Activated T-cell treated with anti-CD3 and anti-CD28 coated beads for 24 hours (primary cell): ENCODE results near the gene CD44.

ENCODE experiments used
- DNase-seq: peaks from one replicate; pipeline ENCODE4 v3.0.0-alpha.2; 2020; ENCODE audit warnings: low read depth

The CD44 gene

DNA sequence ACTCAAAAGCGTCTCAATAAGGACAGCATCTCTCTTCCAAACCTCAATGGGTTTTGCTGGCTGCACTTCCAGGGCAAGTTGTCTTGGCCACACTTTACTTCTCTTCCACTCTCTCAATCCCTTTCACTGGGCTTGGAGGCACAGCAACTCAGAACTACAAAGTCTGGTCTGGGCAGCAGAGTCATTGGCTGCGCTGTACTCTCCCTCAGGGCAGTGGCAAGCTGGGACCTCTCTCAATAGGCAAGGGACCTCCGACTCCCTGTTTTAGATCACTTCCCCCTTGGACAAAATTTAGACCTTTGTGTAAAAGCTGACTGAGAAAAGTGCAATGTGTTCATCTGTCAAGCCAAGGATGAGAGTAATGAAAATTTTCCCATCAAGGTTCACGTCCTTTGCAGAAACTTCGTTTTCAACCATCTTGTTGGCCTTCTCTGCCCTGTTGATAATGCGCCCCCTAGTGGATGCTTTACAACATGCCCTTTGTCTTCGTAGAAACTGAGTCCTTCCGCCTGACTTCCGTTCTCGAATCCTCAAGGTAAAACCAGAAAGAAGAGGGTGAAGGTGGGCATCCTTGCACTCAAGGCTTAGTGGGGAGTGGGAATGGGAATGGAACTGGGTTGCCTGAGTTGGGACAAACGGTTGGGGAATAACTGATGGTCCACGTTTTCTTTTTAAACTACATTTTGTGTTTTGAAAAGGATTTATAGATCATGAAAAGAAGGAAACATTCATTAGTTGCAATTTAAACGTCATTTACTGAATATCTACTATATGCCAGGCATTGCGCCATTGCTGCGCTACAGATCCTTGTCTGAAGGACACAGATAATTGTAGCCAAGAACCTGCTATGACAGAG, 99.1 kb downstream of the CD44 start:
- DNase-seq: peak; percentile 49

GRCh38 chr11:35238882-35239281, 99.9 kb downstream of the CD44 start:
- DNase-seq: no peak

DNA sequence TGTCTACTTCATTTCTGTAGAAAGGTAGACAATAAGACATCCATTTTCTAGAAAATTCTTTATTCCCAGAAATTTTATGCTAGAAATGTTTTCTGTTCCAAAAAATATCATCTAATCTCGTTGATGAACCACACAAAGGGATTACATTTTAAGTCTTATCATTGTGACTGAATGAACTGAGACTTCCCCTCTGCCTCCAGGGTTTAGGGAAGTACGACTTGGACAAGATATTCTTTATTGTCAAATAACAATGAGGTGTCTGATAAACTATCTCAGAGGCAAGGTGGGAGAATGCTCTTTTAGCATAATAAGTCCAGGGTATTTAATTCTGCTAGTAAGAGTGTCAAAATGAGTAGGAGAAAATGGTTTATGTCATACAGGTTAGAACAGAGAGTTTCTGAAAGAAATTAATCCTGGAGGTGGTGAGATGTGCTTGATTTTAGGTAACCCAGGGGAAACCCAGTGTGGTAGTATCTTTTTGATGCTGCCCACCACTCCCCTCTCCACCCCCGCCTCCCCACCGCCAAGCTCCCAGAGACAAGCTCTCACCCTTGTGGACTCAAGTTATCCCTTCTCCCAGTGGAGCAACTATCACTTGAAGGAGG, 100.6 kb downstream of the CD44 start:
- DNase-seq: no peak

GRCh38 chr11:35241083-35241482, 102.1 kb downstream of the CD44 start:
- no peak for DNase-seq

GRCh38 chr11:35241531-35241930, 102.6 kb downstream of the CD44 start:
- DNase-seq: no peak

GRCh38 chr11:35242412-35243242, 103.7 kb downstream of the CD44 start:
- no peak for DNase-seq

- no peak for DNase-seq
These were observed 104.8 kb downstream of the CD44 start for GRCh38 chr11:35243774-35244173.

- DNase-seq: no peak
These were observed 106.1 kb downstream of the CD44 start for GRCh38 chr11:35245056-35245455.

DNA sequence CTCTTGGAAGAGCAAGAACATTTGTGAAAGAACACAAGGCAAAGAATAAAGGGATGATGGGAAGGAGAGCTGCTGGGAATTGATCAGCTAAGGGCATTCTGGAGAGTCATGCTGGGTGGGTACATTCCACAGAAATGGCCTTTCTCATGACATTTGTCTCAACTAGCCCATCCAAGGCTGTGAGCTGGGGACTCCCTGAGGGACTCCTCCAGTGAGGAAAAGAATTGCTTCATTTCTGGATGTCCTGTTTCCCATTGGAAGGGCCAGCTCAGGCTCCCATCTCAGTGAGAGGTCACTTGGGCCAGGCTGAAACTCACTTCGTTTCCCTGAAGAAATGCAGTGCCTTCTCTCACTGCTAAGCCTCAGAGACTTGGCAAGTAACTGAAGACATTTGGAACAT, 106.8 kb downstream of the CD44 start:
- no peak for DNase-seq

DNA sequence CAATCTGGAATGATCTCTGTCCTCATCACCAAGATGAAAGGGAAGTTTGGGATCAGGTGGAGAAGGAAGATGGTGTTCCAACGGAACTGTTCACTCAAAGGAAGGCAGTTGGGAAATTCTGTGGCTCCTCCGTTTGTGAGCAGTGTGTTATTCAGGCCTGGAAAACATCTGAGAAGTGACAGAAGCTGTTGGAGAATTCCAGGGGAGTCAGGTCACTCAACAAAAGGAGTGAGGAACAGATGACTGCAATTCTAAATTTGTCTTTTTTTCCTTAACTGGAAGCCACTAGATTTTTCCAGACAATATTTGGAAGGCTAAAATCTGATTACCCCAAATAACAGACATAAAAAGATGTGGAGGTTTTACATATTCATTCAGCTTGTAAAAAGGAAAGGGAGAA, 107.8 kb downstream of the CD44 start:
- no peak for DNase-seq

- DNase-seq: peak; percentile 29
These were observed 108.5 kb downstream of the CD44 start for GRCh38 chr11:35247428-35247827.

DNA sequence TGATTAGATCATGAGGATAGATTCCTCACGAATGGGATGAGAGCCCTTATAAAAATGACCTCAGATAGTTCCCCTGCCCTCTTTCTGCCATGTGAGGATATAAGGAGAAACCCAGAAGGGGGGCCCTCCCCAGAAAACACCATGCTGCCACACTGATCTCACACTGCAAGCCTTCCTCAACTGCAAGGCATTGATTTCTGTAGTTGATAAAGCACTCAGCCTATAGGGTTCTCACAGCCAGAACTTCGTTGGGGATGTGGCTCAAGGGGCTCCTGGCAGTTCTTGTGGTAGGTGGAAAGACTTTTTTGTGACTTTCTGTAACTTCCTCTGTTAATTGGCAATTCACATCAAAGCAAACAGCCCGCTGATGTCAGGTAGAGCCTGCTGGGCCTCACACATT, 108.9 kb downstream of the CD44 start:
- no peak for DNase-seq

GRCh38 chr11:35248558-35249323, 109.8 kb downstream of the CD44 start:
- DNase-seq: no peak

GRCh38 chr11:35250192-35250591, 111.2 kb downstream of the CD44 start:
- no peak for DNase-seq

GRCh38 chr11:35250621-35251020, 111.7 kb downstream of the CD44 start:
- no peak for DNase-seq

DNA sequence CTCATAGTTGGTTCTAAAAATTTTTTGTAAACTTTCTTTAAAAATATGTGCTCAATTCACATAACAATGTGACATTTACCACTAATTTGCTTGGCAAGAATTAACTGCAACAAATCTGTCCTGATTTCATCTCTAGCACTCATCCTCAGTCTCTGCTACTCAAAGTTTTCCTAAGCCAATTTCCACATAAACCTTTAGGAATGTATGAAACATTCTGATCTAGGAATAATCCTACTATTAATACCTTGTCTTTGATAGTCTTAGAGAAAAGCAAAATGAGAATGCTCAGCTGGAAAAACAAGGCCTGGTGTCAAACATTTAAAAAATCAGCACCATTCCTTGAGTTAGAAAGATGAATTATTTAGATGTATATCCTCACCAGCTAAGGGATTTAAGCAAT, 114.3 kb downstream of the CD44 start:
- DNase-seq: no peak

DNA sequence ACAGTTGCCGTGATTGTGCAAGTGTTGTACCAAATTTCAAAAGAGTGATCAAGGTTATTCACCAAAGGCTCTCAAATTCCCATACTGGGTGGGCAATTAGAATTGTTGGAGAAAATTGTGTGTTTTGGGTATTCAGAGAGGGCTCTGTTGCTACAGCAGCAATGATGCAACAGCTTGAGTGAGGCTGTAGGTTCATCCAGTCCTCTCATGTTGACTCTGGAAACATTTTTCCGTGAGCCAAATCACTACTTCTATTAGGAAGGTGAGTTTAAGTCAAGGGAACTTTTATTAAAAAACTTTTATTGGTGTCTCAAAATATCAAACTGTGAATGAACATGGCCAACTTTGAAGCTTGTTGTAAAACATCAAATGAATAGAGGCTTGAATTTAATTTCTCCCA, 116.5 kb downstream of the CD44 start:
- DNase-seq: no peak

GRCh38 chr11:35256296-35256695, 117.3 kb downstream of the CD44 start:
- DNase-seq: no peak

DNA sequence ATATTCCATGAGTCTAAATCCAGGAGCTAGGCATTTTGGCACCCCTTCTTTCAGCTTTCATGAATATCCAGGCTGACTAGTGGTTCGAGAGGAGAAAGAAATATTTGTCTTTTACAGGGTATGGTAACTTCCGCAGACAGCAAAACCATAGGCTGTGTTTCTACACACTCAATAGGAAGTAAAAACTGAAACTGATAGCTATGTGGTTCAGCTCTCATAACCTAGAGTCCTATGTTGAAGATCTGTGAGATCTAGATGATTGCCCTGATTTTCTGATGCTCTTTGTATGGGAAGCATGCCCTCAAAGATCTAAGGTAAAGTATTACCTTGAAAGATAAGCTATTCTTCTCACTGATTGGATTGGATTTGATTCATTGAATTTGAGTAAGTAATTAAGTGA, 118.3 kb downstream of the CD44 start:
- DNase-seq: no peak

GRCh38 chr11:35259529-35259928, 120.6 kb downstream of the CD44 start:
- no peak for DNase-seq

DNA sequence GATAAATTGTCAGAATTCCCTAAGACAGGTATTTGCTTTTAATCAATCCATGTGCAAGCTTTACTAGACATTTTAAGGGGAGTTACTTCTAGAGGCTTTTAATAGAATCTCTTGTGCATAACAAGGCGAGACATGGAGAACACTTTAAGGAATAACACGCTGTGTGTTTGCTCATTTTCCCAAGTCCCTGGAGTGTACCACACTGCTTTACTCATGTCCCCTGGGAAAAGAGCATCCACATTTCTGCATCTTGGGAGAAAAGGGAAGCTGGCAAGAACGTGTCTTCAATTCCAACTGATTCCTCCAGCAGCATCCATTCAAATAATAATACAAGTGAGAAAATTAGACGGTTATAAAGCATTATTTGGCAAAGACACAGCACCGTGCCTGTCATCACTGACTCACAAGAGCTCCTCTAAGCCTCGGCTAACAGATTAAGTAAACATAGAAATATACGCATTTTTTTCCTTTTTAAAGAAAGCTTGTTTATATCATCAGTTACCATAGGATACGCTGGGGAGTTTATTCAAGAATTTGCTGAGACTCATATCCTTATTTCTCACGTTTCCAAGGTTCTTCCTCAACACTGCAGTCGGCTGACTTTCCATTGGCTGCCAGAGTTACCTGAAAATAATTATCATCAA, 121.5 kb downstream of the CD44 start:
- no peak for DNase-seq

- DNase-seq: no peak
These were observed 122.2 kb downstream of the CD44 start for GRCh38 chr11:35261197-35261596.
